GM18508 (cell line): ENCODE measurements around the gene CAPN10.

Experiments used
- ATAC-seq: cut with Tn5 transposase; IDR thresholded peaks from one replicate; pipeline ENCODE4 v1.9.1; 2021; ENCODE audit warnings: moderate number of reproducible peaks; ENCODE audit not compliant: insufficient read depth, unreplicated experiment

CAPN10 gene

DNA sequence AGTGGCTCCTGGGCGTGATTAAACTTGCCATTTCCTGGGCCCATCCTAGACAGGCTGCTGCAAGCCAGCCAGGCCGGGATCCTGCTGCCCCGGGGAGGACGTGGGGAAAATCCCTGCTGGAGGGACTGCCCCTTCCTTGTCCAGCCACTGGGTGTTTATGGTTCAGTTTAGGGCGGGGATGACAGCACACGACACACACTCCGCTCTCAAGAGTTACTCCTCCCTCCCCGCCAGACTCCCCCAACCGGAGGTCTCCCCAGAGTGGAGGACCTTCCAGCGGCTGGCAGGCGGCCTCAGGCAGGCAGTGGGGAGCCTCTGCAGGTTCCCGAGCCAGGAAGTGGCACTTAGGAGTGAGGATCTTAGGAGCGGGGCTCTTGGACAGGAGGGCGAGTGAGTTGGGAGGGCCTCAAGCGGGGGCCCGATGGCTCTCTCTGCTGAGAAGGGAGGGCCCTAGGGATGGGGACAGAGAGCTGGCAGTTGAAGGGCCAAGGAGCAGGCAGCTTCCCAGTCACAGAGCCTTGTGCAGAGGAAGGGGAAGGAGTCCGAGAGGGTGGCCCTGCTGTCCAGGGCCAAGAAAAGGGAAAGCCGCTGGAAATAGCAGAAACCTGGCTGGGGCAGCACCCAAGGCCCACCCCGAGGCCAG is 33.1 kb downstream of the CAPN10 start:
- ATAC-seq = no peak

DNA sequence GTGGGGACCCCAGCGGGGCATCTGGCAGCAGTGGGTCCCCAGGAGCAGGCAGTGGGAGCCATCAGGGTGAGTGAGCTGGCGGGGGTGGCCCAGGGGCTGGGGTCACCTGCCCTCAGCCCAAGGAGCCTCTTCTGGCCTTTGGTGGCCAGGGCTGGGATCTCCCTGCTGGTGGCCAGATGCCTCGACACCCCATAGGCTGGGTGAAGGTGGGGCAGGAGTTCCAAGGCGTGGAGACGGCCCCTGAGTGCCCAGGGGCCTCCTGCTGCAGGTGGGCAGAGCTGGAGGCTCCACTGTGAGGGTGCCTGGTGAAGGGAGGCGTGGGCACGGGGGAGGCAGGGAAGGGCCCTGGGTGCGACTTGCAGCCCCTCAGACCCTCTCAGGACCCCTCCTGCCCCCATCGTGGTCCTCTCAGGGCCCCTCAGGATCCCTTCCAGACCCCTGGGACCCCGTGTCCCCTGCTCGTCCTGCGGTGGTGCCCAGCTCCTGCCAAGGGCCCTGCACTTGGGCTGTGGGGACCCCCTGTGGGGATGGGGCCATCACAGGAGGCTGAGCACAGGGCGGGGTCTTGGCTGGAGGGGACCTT is 33.7 kb downstream of the CAPN10 start:
- no peak for ATAC-seq

DNA sequence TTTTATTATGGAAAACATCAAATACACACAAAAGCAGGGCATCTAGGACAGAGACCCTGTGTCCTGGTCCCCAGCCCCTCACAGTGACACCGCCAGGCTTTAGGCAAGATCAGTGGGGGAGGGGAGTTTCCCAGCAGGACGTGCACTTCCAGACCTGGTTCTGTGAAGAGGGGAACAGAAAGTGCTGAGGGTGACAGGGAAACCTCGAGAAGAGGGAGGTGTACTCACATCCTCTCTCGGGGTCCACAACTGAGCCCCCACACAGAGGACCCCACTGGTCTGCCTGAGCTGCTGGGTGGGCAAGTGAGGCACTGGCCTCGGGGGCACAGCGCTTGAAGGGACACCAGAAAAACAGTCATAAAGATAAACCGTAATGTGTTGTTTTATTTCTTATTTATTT is 34.3 kb downstream of the CAPN10 start:
- no peak for ATAC-seq

DNA sequence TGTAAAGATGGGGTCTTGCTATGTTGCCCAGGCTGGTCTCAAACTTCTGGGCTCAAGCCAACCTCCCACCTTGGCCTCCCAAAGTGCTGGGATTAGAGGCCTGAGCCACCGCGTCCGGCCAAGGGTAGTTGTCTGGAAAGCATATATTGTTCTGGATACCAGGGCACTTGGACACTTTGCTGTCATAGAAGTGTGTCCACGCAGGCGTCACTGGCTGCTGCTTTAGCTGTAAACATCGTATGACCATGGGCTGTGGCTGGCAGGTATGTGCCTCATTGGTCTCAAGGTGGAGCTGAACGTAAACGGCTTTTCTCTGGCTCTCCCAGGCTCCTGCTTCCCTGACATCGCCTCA is 35.5 kb downstream of the CAPN10 start:
- ATAC-seq = no peak

DNA sequence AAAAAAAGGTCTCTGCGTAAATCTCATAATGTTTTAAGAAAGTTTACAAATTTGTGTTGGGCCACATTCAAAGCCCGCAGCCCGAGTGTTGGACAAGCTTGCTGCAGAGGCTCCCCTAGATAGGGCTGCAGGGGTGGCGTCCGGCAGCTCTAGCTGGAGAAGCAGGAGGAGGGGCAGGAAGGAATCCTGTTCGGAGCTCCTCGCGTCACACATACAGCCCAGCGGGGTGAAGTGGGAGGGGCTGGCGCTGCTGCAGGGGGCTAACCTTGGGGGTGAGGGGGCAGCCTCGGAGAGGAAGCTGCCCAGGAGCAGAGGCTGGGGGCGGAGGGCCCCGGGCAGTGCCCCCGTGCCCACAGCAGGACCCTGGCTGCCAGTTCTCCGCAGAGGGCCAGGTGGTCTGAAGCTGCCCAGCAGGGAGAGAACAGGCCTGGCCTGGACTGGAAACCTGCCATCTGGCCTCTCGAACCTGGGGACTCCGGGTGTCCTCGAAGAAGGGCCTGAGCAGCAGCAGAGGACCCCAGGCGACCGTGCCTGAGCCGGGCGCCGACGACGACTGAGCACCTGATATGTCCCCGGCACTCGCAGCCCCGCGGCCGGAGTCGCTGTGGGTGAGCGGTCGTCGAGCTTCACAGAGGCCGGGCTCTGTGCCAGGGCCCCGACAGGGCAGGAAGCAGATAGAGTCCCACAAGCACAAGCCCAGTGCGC is 36.1 kb downstream of the CAPN10 start:
- no peak for ATAC-seq

DNA sequence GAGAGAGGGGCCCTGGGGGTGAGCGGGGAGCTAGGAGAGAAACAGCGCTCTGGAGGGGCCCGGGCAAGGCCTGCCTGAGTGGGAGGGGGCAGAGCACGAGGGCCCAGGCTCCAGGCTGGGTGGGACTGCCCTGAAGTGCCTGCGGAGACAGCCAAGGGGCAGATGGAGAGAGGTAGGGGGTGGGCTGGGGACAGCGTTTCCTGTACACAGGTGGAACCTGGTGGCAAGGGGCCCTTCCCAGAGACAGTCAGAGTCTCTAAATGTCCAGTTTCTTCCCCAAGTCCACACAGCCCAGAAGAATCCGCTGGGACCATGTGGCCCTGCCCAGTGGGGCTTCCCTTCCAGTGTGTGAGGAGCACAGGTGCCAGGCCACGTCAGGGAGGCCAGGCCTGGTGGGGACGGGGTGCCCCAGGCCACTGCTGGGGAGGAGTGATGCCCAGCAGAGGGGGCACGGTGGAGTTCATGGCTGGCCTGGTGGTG is 37.0 kb downstream of the CAPN10 start:
- no peak for ATAC-seq

DNA sequence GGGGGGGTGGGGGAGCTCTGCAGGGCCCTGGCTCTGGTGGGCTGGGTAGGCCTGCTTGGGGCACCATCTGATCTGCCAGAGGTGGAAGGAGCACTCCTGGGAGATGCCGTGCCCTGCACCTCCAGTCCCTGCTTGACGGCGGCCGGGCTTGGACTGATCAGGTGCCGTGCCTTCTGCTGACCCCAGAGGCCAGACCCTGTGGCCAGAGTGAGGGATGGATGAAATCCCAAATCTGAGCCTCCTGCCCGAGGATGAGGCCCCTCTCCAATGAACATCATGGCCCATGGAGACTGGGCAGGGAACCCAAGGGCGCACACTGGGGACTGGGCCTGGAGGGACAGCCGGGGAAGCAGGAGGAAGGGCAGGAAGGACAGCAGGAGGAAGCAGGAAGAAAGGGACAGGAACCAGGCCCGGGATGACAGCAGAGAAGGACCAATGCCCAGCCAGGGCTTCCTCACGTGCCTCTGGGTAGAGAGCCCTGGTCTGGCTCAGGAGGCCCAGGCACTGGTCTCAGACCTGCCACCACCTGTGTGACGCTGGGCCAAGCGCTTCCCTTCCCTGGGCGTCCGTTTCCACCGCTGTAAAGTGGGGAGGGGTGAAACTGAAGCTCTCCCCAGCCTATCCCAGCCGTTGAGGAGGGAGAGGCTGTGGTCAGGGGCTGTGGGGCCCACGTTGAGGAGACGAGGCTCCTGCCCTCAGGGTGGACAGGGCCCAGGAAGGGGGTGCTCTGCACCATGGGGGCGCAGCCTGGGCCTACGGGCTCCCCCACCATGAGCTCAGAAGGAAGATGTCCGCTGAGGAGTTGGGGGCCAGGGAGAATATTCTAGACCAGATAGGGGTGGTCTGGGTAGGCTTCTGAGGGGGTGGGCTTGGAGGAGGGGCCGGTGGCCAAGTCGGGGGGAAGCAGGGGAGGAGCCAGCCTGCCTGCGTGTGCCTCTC is 37.7 kb downstream of the CAPN10 start:
- no peak for ATAC-seq

DNA sequence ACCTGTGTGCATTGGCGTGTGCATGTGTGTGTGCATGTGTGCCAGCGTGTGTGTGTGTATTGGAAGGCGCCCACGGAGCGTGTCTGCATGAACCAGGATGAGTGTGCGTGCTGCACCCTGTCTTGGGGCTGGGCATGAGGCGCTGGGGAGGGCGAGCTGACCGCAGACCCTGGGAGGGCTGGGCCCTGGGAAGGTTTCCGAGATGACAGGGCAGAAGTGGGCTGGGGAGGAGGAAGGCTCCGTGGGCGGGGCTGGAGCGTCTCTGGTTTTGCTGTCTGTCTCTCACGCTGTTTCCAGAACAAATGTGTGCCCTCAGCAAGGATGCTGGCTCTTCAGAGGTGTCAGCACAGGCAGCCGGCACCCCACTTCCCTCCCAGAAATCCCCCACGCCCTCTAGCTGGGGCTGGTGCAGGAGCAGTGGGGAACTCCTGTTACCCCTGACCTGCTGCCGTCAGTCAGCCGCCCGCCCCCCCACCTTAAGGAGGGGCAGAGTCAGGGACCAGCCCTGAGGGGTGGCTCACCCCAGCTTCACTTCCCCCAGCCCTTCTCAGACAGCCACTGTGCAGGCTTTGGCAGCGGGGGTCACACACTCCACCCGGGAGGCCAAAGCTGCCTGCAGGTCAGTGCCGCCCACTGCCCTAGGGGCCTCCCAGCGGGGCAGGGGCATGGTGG is 38.6 kb downstream of the CAPN10 start, which contains the start of gene GPR35:
GPR35 (plus strand) TSS at position 531 of the 672 bp plus-strand sequence. CDS start 4,473 bp downstream, outside the sequence.
- no peak for ATAC-seq

DNA sequence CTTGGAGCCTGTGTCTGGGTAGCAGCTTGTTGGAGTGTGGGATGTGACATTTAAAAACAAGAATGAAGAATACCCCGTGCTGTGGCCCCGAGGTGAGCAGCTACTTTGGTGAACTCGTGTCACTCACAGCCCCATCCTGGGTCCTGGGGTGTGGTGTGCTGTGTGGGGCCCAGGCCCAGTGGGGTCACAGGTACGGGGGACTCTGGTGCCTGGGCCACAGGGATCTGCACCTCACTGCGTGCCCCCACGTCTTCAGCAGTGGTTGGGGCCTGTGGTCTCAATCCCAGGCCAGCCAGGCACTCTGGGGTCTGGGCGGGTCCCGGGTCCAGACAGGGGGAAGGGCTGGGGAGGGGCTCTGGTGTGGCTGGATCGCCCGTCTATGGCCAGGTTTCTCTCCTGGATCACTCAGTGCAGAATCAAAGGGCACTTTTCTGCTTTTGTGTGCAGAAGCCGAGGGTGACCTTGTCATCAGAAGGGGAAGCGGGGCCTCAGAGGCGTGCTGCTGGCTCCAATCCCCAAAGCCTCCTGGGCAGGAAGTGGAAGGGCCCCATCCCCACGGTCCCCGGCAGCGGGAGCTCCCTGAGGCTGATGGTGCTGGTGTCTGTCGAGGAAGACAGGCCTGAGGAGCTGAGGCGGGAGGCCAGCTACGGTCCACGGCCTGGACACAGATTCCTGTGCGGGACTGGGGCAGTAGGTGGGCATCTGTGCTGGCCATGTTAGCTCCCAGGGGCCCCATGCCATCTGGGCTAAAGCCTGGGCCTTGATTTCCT is 40.2 kb downstream of the CAPN10 start:
- ATAC-seq = no peak

DNA sequence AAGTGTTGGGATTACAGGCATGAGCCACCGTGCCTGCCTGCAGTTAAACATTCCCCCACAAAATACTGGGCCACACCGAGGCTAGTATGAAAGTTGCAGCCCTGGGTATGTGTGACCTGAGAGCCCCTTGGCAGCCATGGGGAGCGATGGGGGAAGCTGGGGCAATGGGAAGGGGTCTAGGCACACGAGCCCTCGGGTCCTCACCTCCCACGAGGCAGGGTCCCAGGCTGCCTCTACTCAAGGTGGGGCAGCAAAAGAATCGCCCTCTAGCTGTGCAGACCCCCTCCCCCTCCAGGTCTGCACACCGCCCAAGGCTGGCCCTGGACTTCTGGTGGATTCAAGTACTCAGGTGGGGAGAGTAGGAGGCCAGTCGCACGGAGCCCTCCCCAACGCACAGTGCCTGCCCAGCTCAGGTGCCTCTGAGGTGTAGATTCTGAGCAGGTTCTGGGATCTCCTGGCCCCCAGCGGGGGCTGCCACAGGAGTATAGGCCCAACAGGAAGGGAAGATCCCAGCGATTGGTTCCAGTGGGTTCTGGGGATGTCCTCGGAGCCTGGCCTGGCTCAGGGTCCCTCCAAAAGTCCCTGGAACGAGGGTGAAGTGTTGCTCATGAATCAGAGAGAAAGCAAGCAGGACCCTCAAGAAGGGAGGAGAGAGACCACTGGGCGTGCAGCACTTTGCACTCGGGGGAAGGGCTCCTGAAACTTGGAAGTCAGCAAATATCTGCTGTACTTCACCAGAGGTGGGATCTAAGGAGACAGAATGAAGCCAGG is 41.4 kb downstream of the CAPN10 start:
- no peak for ATAC-seq

DNA sequence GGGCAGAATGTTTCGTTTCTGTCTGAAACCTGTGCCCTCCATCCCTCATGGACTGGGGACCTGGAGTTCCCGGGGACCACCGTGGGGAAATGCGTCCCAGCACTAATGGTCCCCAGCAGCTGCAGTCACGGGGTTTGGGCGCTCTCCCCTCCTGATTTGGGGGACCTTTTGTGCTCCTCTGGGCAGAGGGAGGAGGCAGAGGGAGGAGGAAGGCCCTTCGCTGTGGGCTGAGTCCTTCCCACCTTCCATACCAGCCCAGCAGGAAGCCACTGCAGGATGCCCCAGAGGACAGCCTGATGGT is 41.9 kb downstream of the CAPN10 start:
- no peak for ATAC-seq

DNA sequence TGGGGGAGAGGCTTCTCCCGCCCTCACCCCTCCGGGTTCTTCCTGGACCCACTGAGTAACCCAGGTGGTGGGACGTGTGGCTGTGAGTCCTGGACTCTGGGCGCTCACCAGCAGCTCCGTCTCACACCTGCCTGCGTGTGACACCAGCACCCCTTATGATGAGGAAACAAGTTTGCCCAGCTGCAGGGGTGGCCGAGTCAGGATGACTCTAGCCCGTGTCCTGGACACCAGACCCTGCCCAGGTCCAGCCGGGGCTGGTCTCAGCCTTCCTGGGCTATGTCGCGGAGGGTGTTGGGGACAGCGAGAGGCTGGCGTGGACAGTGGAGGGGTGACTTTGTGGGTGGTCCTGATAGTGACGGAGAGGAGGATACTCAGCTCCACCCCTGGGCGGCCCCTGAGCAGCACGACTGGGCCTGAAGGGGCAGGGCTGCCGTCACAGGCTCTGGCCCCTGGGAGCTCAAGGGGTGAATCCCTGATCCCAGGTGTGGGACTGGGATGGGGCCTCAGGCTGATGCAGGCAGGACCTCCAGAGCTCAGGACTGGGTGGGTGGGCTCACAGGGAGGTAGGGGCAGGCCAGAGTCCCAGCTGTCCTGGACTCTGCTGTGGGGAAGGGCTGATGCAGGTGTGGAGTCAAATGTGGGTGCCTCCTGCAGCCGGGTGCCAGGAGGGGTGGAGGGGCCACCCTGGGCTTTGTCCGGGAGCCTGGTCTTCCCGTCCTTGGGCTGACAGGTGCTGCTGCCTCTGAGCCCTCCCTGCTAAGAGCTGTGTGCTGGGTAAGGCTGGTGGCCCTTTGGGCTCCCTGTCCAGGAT is 42.5 kb downstream of the CAPN10 start:
- ATAC-seq = no peak

DNA sequence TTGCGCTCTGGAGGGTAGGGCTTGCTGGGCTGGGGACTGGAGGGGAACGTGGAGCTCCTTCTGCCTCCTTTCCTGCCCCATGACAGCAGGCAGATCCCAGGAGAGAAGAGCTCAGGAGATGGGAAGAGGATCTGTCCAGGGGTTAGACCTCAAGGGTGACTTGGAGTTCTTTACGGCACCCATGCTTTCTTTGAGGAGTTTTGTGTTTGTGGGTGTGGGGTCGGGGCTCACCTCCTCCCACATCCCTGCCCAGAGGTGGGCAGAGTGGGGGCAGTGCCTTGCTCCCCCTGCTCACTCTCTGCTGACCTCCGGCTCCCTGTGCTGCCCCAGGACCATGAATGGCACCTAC is 43.1 kb downstream of the CAPN10 start:
- no peak for ATAC-seq

DNA sequence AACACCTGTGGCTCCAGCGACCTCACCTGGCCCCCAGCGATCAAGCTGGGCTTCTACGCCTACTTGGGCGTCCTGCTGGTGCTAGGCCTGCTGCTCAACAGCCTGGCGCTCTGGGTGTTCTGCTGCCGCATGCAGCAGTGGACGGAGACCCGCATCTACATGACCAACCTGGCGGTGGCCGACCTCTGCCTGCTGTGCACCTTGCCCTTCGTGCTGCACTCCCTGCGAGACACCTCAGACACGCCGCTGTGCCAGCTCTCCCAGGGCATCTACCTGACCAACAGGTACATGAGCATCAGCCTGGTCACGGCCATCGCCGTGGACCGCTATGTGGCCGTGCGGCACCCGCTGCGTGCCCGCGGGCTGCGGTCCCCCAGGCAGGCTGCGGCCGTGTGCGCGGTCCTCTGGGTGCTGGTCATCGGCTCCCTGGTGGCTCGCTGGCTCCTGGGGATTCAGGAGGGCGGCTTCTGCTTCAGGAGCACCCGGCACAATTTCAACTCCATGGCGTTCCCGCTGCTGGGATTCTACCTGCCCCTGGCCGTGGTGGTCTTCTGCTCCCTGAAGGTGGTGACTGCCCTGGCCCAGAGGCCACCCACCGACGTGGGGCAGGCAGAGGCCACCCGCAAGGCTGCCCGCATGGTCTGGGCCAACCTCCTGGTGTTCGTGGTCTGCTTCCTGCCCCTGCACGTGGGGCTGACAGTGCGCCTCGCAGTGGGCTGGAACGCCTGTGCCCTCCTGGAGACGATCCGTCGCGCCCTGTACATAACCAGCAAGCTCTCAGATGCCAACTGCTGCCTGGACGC is 43.6 kb downstream of the CAPN10 start:
- ATAC-seq = no peak

DNA sequence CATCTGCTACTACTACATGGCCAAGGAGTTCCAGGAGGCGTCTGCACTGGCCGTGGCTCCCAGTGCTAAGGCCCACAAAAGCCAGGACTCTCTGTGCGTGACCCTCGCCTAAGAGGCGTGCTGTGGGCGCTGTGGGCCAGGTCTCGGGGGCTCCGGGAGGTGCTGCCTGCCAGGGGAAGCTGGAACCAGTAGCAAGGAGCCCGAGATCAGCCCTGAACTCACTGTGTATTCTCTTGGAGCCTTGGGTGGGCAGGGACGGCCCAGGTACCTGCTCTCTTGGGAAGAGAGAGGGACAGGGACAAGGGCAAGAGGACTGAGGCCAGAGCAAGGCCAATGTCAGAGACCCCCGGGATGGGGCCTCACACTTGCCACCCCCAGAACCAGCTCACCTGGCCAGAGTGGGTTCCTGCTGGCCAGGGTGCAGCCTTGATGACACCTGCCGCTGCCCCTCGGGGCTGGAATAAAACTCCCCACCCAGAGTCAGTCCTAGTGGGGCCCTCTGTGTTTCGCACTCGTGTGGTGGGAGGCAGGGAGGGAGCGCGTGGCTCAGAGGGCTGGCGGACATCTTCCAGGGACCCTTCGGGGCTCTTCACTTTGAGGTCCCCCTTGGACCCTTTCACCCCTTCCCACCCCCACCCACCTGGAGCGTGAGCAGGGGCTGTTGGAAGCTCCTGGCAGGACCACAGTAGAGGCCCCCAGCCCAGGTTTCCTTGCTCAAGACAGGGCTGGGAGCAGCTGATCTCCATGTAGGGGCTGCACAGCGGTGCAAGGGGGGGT is 44.4 kb downstream of the CAPN10 start:
- ATAC-seq = no peak

DNA sequence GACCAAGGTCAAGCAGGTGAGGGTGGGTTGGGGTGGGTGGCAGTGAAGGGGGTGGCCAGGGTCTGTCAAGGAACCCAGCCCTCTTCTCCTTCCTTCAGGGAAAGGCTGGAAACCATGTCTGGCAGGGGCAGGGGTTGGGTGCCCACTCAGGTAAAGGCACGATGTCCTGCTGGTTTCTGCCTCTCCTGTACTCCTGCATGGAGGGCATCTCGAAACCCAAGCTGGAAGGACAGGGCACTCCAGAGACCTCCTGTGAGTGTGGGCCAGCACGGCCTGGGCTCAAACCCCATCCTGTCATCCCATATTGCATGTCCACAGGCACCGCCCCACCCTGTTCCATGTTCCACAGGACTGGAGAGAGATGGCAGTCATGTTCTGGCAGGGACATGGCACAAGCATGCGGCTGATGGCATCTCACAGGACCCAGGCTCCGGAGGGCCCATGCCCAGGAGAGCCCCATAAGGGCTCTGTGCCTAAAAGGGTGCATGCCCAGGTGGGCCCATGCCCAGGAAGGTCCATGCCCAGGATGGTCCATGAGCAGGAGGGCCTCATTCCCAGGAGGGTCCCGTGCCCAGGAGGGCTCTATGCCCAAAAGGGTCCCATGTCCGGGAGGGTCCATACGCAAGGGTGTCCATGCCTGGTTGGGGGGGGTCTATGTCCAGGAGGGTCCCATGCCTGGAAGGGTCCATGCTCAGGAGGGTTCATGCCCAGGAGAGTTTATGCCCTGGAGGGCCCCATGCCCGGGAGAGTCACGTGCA is 45.2 kb downstream of the CAPN10 start:
- no peak for ATAC-seq
